Measurements from ENCODE around the gene DUS1L.

The DUS1L gene

GRCh38 chr17:82022981-82023446 is 42.6 kb downstream of the DUS1L start, which contains the start of gene LRRC45:
TSS of gene LRRC45 (plus strand) at chr17:82023305. CDS start at chr17:82023644, 339 bp downstream.
- H3K36me3 ChIP-seq (replicated peaks) = no peaks in the 10 kb centered on the region
- no peaks in the 10 kb centered on the region for H3K27me3 ChIP-seq (replicated peaks)
- no peak for TF ChIP-seq CTCF (IDR thresholded peaks at IDR 0.05; ENCODE audit: low read depth, low read length, missing control alignments)
- H3K27ac ChIP-seq = no peak within 1 kb of the TSS
- DNase-seq = peak; percentile 100
- H3K4me3 ChIP-seq (ENCODE audit: low read depth, low read length) = peak within 1 kb of the TSS; percentile 77
- in situ Hi-C loops (cut with HindIII; ENCODE audit: low pct_ligation_motif_present, low sequenced_read_pairs) = no loop called here

GRCh38 chr17:82022310-82022980 is 43.2 kb downstream of the DUS1L start, which contains the start of gene CENPX:
TSS of gene CENPX (minus strand) at chr17:82022878. CDS start at chr17:82022861, 17 bp downstream.
- no peak for TF ChIP-seq CTCF (IDR thresholded peaks at IDR 0.05; ENCODE audit: low read depth, low read length, missing control alignments)
- in situ Hi-C loops (cut with HindIII; ENCODE audit: low pct_ligation_motif_present, low sequenced_read_pairs) = no loop called here
- Histone ChIP-seq H3K36me3 (replicated peaks) (no peaks in the 10 kb centered on the region), H3K4me3 (ENCODE audit: low read depth, low read length) (peak within 1 kb of the TSS; percentile 77), H3K27ac (no peak within 1 kb of the TSS), H3K27me3 (replicated peaks) (no peaks in the 10 kb centered on the region)
- no peak for DNase-seq

- Histone ChIP-seq H3K27ac (no peak overlapping the region), H3K27me3 (replicated peaks) (no peaks in the 10 kb centered on the region), H3K4me3 (ENCODE audit: low read depth, low read length) (peak overlapping the region; percentile 77), H3K36me3 (replicated peaks) (no peaks in the 10 kb centered on the region)
- in situ Hi-C loops (cut with HindIII; ENCODE audit: low pct_ligation_motif_present, low sequenced_read_pairs) = no loop called here
- no peak for DNase-seq
- TF ChIP-seq CTCF (IDR thresholded peaks at IDR 0.05; ENCODE audit: low read depth, low read length, missing control alignments) = no peak
These were observed 43.7 kb downstream of the DUS1L start for GRCh38 chr17:82021900-82022309.

GRCh38 chr17:82021107-82021899 is 44.3 kb downstream of the DUS1L start:
- in situ Hi-C loops (cut with HindIII; ENCODE audit: low pct_ligation_motif_present, low sequenced_read_pairs) = no loop called here
- Histone ChIP-seq H3K27ac (no peak overlapping the region), H3K4me3 (ENCODE audit: low read depth, low read length) (peak overlapping the region; percentile 77), H3K27me3 (replicated peaks) (no peaks in the 10 kb centered on the region), H3K36me3 (replicated peaks) (no peaks in the 10 kb centered on the region)
- peak; percentile 59 for DNase-seq
- peak; percentile 84 for TF ChIP-seq CTCF (IDR thresholded peaks at IDR 0.05; ENCODE audit: low read depth, low read length, missing control alignments)

GRCh38 chr17:82020572-82021106 is 45.0 kb downstream of the DUS1L start:
- Histone ChIP-seq H3K4me3 (ENCODE audit: low read depth, low read length) (no peak overlapping the region), H3K27ac (no peak overlapping the region), H3K36me3 (replicated peaks) (no peaks in the 10 kb centered on the region), H3K27me3 (replicated peaks) (no peaks in the 10 kb centered on the region)
- in situ Hi-C loops (cut with HindIII; ENCODE audit: low pct_ligation_motif_present, low sequenced_read_pairs) = no loop called here
- no peak for TF ChIP-seq CTCF (IDR thresholded peaks at IDR 0.05; ENCODE audit: low read depth, low read length, missing control alignments)
- no peak for DNase-seq
